PFSK-1 (cell line): ENCODE data around the gene SDK1.

Experiments used
- POLR2AphosphoS5 ChIP-seq: IDR thresholded peaks from 2 replicates; pipeline ENCODE4 v1.6.1; 2012; ENCODE audit warnings: low read depth, mild to moderate bottlenecking, control low read depth, low read length, moderate library complexity
- REST ChIP-seq, 2 experiments: IDR thresholded peaks; 2 replicates each; pipeline versions ENCODE4 v1.6.1 to v1.8.0; 2011 to 2012; ENCODE audit warnings: low read depth in 2 of 2, low read length in 2 of 2, control low read depth in 1 of 2, inconsistent platforms in 1 of 2, mild to moderate bottlenecking in 1 of 2, moderate library complexity in 1 of 2; ENCODE audit not compliant: insufficient read depth in 1 of 2
- SIN3A ChIP-seq: IDR thresholded peaks from 2 replicates; pipeline ENCODE4 v1.6.1; 2012; ENCODE audit warnings: mild to moderate bottlenecking, low read length, moderate library complexity, borderline replicate concordance; ENCODE audit not compliant: insufficient read depth
- TAF1 ChIP-seq: IDR thresholded peaks from 2 replicates; pipeline ENCODE4 v1.6.1; 2012; ENCODE audit warnings: low read length, control low read depth, borderline replicate concordance; ENCODE audit not compliant: insufficient read depth

GRCh38 chr7:4085937-4086691, 785.1 kb downstream of the SDK1 start:
- TF ChIP-seq POLR2AphosphoS5 (no peak), TAF1 (no peak), REST (IDR thresholded peaks at IDR 0.05; ENCODE audit: insufficient read depth in 1 of 2, low read depth in 2 of 2, low read length in 2 of 2) (no peak), SIN3A (no peak)
